Glutamatergic neuron (in vitro differentiated cells): ENCODE results near the gene CDH10. TPM values are rescaled to one million over a fixed set of nuclear protein-coding genes. Genes with fewer than 3 reads are reported as not detected.

Experiments used
- DNase-seq: peaks from one replicate; pipeline ENCODE4 v3.0.0; 2022
- H3K27ac Mint-ChIP-seq: one replicate; pipeline ENCODE4 v1.8.0; 2020; ENCODE audit warnings: mild to moderate bottlenecking, mixed read lengths, inconsistent platforms; ENCODE audit not compliant: unreplicated experiment
- H3K27me3 Mint-ChIP-seq: one replicate; pipeline ENCODE4 v1.8.0; 2020; ENCODE audit warnings: mild to moderate bottlenecking, moderate library complexity, mixed read lengths, inconsistent platforms; ENCODE audit not compliant: unreplicated experiment
- H3K36me3 Mint-ChIP-seq: one replicate; pipeline ENCODE4 v1.8.0; 2020; ENCODE audit warnings: mild to moderate bottlenecking, mixed read lengths, inconsistent platforms; ENCODE audit not compliant: unreplicated experiment
- H3K4me1 Mint-ChIP-seq: one replicate; pipeline ENCODE4 v1.8.0; 2020; ENCODE audit warnings: mild to moderate bottlenecking, low read depth, mixed read lengths, inconsistent platforms; ENCODE audit not compliant: unreplicated experiment
- H3K4me3 Mint-ChIP-seq: one replicate; pipeline ENCODE4 v1.8.0; 2020; ENCODE audit warnings: mild to moderate bottlenecking, mixed read lengths, inconsistent platforms; ENCODE audit not compliant: unreplicated experiment
- H3K9me3 Mint-ChIP-seq: one replicate; pipeline ENCODE4 v1.8.0; 2020; ENCODE audit warnings: mild to moderate bottlenecking, moderate library complexity, mixed read lengths, inconsistent platforms; ENCODE audit not compliant: unreplicated experiment
- total RNA-seq: library from RNA; stranded (reverse); fragmentation: NEBNext Ultra II Directional; extraction: Animal tissue kit (Norgen Biotek cat#: 25700); gene quantifications from one replicate; pipeline ENCODE4 v1.2.1, GENCODE V29; 2021; ENCODE audit not compliant: unreplicated experiment
- TF ChIP-seq, protein P1 (sequence below): fragments of 200-600 bp; sonication (generic); IDR thresholded peaks from one replicate; pipeline ENCODE4 v1.5.0; 2021; ENCODE audit not compliant: partially characterized antibody, unreplicated experiment

Gene CDH10
- total RNA-seq, 1 donor from 2014 or later, result 3.0 TPM

DNA sequence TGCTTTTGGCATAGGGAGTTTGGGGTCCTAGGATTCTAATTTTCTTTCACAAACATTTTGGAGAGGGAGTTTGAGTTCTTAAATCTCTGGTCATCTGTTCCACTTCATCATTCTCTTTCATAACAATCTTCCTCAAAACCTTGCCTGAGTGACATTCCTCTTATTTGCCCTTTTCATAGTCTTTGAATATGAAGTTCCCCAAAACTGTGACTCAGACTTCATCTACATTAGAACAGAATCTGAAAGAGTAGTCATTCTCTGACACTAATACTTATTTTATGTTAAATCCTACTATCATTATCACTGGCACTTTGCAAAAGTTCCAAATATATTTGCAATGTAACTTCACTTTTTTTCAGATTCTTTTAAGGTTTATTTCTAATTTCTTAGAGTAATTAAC, 163.8 kb downstream of the CDH10 start:
- H3K9me3 Mint-ChIP-seq, result no peaks in the 10 kb centered on the region
- H3K27ac Mint-ChIP-seq, result no peak overlapping the region
- TF ChIP-seq, protein P1, sequence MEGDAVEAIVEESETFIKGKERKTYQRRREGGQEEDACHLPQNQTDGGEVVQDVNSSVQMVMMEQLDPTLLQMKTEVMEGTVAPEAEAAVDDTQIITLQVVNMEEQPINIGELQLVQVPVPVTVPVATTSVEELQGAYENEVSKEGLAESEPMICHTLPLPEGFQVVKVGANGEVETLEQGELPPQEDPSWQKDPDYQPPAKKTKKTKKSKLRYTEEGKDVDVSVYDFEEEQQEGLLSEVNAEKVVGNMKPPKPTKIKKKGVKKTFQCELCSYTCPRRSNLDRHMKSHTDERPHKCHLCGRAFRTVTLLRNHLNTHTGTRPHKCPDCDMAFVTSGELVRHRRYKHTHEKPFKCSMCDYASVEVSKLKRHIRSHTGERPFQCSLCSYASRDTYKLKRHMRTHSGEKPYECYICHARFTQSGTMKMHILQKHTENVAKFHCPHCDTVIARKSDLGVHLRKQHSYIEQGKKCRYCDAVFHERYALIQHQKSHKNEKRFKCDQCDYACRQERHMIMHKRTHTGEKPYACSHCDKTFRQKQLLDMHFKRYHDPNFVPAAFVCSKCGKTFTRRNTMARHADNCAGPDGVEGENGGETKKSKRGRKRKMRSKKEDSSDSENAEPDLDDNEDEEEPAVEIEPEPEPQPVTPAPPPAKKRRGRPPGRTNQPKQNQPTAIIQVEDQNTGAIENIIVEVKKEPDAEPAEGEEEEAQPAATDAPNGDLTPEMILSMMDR, result no peak
- H3K36me3 Mint-ChIP-seq, result no peaks in the 10 kb centered on the region
- no peak for DNase-seq
- H3K4me3 Mint-ChIP-seq, result no peak overlapping the region
- no peaks in the 10 kb centered on the region for H3K27me3 Mint-ChIP-seq
- no peaks in the 10 kb centered on the region for H3K4me1 Mint-ChIP-seq

GRCh38 chr5:24477958-24478357, 166.8 kb downstream of the CDH10 start:
- H3K27me3 Mint-ChIP-seq, result no peaks in the 10 kb centered on the region
- no peaks in the 10 kb centered on the region for H3K9me3 Mint-ChIP-seq
- no peaks in the 10 kb centered on the region for H3K4me1 Mint-ChIP-seq
- TF ChIP-seq, protein P1, result no peak
- H3K27ac Mint-ChIP-seq, result no peak overlapping the region
- no peak for DNase-seq
- H3K36me3 Mint-ChIP-seq, result no peaks in the 10 kb centered on the region
- H3K4me3 Mint-ChIP-seq, result no peak overlapping the region

DNA sequence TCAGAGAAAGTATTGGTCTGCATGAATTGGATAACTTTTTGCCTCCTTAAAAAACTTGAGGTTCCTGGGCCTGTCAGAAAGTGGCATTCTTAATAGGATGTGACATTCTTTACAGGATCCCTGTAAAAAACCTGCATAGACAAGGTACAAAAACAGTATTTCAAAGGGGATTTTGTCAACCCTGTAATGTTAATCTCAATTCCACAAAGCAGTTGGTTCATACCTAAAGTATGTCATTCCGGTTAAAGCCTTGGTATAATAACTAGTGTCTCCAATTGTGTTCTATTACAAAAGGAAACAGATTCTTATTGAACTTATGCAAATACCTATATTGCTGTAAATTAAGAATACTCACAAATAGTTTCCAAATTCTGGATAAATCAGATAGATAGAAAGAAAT, 169.7 kb downstream of the CDH10 start:
- no peaks in the 10 kb centered on the region for H3K4me1 Mint-ChIP-seq
- H3K9me3 Mint-ChIP-seq, result no peaks in the 10 kb centered on the region
- no peaks in the 10 kb centered on the region for H3K27me3 Mint-ChIP-seq
- no peaks in the 10 kb centered on the region for H3K36me3 Mint-ChIP-seq
- no peak overlapping the region for H3K27ac Mint-ChIP-seq
- TF ChIP-seq, protein P1, result no peak
- no peak overlapping the region for H3K4me3 Mint-ChIP-seq
- DNase-seq, result no peak

- no peaks in the 10 kb centered on the region for H3K4me1 Mint-ChIP-seq
- no peaks in the 10 kb centered on the region for H3K36me3 Mint-ChIP-seq
- no peak overlapping the region for H3K4me3 Mint-ChIP-seq
- DNase-seq, result no peak
- H3K27ac Mint-ChIP-seq, result no peak overlapping the region
- no peaks in the 10 kb centered on the region for H3K9me3 Mint-ChIP-seq
- TF ChIP-seq, protein P1, result no peak
- no peaks in the 10 kb centered on the region for H3K27me3 Mint-ChIP-seq
These were observed 170.1 kb downstream of the CDH10 start for GRCh38 chr5:24474685-24475084.

GRCh38 chr5:24472518-24472917, 172.3 kb downstream of the CDH10 start:
- TF ChIP-seq, protein P1, result no peak
- no peaks in the 10 kb centered on the region for H3K9me3 Mint-ChIP-seq
- no peak overlapping the region for H3K4me3 Mint-ChIP-seq
- no peaks in the 10 kb centered on the region for H3K27me3 Mint-ChIP-seq
- H3K4me1 Mint-ChIP-seq, result no peaks in the 10 kb centered on the region
- no peak for DNase-seq
- H3K27ac Mint-ChIP-seq, result no peak overlapping the region
- no peaks in the 10 kb centered on the region for H3K36me3 Mint-ChIP-seq
